WI38 (cell line): ENCODE results near the gene FOXL3.

Source experiments
- H3K4me3 ChIP-seq: 2 replicates; pipeline ENCODE4 v1.5.1; 2011; ENCODE audit warnings: low read depth, mild to moderate bottlenecking, control low read depth, low read length
- CTCF ChIP-seq: IDR thresholded peaks from 2 replicates; pipeline ENCODE4 v1.5.1; 2012; ENCODE audit warnings: low read depth, mild to moderate bottlenecking, control low read depth, low read length

FOXL3 gene

GRCh38 chr7:309586-310228 lies 19.7 kb downstream of the FOXL3 start:
- TF ChIP-seq CTCF: no peak
- H3K4me3 ChIP-seq: no peak overlapping the region

GRCh38 chr7:311131-311680 lies 21.2 kb downstream of the FOXL3 start:
- no peak overlapping the region for H3K4me3 ChIP-seq
- no peak for TF ChIP-seq CTCF

GRCh38 chr7:311796-312195 lies 21.8 kb downstream of the FOXL3 start:
- no peak overlapping the region for H3K4me3 ChIP-seq
- TF ChIP-seq CTCF: no peak

GRCh38 chr7:312424-312823 lies 22.5 kb downstream of the FOXL3 start:
- TF ChIP-seq CTCF: no peak
- H3K4me3 ChIP-seq: no peak overlapping the region

- TF ChIP-seq CTCF: no peak
- H3K4me3 ChIP-seq: no peak overlapping the region
These were observed 24.9 kb downstream of the FOXL3 start for GRCh38 chr7:314853-315252.

- TF ChIP-seq CTCF: no peak
- H3K4me3 ChIP-seq: no peak overlapping the region
These were observed 25.7 kb downstream of the FOXL3 start for GRCh38 chr7:315516-316265.
